ENCODE measurements around the gene CCER1. TPM values are rescaled to one million over a fixed set of nuclear protein-coding genes. Genes with fewer than 3 reads are reported as not detected.

The CCER1 gene
- total RNA-seq, 1 experiment from 2014 or later = not detected

GRCh38 chr12:90964616-90965015 is 9.6 kb upstream of the CCER1 start:
- ChIA-PET CTCF (interaction anchor here (0.6 to 0.7 kb wide), 2 partner anchors 143 to 1643 kb away, joined by 3 read pairs; no protein-coding TSS in a partner anchor), POLR2A (interaction anchor here (0.6 kb wide), 1 partner anchor 372 kb away, joined by 3 read pairs; no protein-coding TSS in a partner anchor)
- intact Hi-C loops (cut with micrococcal nuclease) = no loop called here
- TF ChIP-seq, protein P1, sequence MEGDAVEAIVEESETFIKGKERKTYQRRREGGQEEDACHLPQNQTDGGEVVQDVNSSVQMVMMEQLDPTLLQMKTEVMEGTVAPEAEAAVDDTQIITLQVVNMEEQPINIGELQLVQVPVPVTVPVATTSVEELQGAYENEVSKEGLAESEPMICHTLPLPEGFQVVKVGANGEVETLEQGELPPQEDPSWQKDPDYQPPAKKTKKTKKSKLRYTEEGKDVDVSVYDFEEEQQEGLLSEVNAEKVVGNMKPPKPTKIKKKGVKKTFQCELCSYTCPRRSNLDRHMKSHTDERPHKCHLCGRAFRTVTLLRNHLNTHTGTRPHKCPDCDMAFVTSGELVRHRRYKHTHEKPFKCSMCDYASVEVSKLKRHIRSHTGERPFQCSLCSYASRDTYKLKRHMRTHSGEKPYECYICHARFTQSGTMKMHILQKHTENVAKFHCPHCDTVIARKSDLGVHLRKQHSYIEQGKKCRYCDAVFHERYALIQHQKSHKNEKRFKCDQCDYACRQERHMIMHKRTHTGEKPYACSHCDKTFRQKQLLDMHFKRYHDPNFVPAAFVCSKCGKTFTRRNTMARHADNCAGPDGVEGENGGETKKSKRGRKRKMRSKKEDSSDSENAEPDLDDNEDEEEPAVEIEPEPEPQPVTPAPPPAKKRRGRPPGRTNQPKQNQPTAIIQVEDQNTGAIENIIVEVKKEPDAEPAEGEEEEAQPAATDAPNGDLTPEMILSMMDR (IDR thresholded peaks at IDR 0.05; ENCODE audit: unreplicated experiment) = no peak
- Mint-ChIP-seq H3K4me1 (ENCODE audit: insufficient read depth, unreplicated experiment) (no peaks in the 10 kb centered on the region), H3K9me3 (ENCODE audit: unreplicated experiment) (no peaks in the 10 kb centered on the region), H3K4me3 (ENCODE audit: unreplicated experiment) (no peak overlapping the region), H3K36me3 (ENCODE audit: insufficient read depth, unreplicated experiment) (no peaks in the 10 kb centered on the region), H3K27me3 (ENCODE audit: insufficient read depth, unreplicated experiment) (no peaks in the 10 kb centered on the region), H3K27ac (ENCODE audit: low read depth, unreplicated experiment) (no peak overlapping the region)
- DNase-seq (ENCODE audit: unreplicated experiment) = no peak
- BruUV-seq (replicated peaks) = no TSS peak

- CTCF ChIA-PET = interaction anchor here (0.7 kb wide), 1 partner anchor 144 kb away, joined by 3 read pairs; no protein-coding TSS in a partner anchor
- no TSS peak for BruUV-seq (replicated peaks)
- Mint-ChIP-seq H3K27me3 (ENCODE audit: insufficient read depth, unreplicated experiment) (no peaks in the 10 kb centered on the region), H3K4me3 (ENCODE audit: unreplicated experiment) (no peak overlapping the region), H3K9me3 (ENCODE audit: unreplicated experiment) (no peaks in the 10 kb centered on the region), H3K4me1 (ENCODE audit: insufficient read depth, unreplicated experiment) (no peaks in the 10 kb centered on the region), H3K27ac (ENCODE audit: low read depth, unreplicated experiment) (no peak overlapping the region), H3K36me3 (ENCODE audit: insufficient read depth, unreplicated experiment) (no peaks in the 10 kb centered on the region)
- intact Hi-C loops (cut with micrococcal nuclease) = no loop called here
- POLR2A ChIA-PET = interaction anchor here (0.6 kb wide), 1 partner anchor 373 kb away, joined by 3 read pairs; no protein-coding TSS in a partner anchor
- TF ChIP-seq, protein P1 (IDR thresholded peaks at IDR 0.05; ENCODE audit: unreplicated experiment) = no peak
- no peak for DNase-seq (ENCODE audit: unreplicated experiment)
Measured at GRCh38 chr12:90963946-90964345, 9.0 kb upstream of the CCER1 start.

- no peaks in the 10 kb centered on the region for H3K4me1 Mint-ChIP-seq (ENCODE audit: insufficient read depth, unreplicated experiment)
- H3K27ac Mint-ChIP-seq (ENCODE audit: low read depth, unreplicated experiment) = no peak overlapping the region
- TF ChIP-seq, protein P1 (IDR thresholded peaks at IDR 0.05; ENCODE audit: unreplicated experiment) = no peak
- H3K9me3 Mint-ChIP-seq (ENCODE audit: unreplicated experiment) = no peaks in the 10 kb centered on the region
- intact Hi-C loops (cut with micrococcal nuclease) = no loop called here
- H3K27me3 Mint-ChIP-seq (ENCODE audit: insufficient read depth, unreplicated experiment) = no peaks in the 10 kb centered on the region
- no peak overlapping the region for H3K4me3 Mint-ChIP-seq (ENCODE audit: unreplicated experiment)
- ChIA-PET POLR2A (interaction anchor here (0.7 kb wide), 1 partner anchor 1171 kb away, joined by 3 read pairs; no protein-coding TSS in a partner anchor), CTCF (interaction anchor here (0.6 to 1.2 kb wide), 7 partner anchors 9 to 1942 kb away, joined by 3 to 5 read pairs (median 3); no protein-coding TSS in a partner anchor)
- no TSS peak for BruUV-seq (replicated peaks)
- DNase-seq (ENCODE audit: unreplicated experiment) = no peak
- H3K36me3 Mint-ChIP-seq (ENCODE audit: insufficient read depth, unreplicated experiment) = no peaks in the 10 kb centered on the region
Measured at GRCh38 chr12:90961154-90961553, 6.2 kb upstream of the CCER1 start.

DNA sequence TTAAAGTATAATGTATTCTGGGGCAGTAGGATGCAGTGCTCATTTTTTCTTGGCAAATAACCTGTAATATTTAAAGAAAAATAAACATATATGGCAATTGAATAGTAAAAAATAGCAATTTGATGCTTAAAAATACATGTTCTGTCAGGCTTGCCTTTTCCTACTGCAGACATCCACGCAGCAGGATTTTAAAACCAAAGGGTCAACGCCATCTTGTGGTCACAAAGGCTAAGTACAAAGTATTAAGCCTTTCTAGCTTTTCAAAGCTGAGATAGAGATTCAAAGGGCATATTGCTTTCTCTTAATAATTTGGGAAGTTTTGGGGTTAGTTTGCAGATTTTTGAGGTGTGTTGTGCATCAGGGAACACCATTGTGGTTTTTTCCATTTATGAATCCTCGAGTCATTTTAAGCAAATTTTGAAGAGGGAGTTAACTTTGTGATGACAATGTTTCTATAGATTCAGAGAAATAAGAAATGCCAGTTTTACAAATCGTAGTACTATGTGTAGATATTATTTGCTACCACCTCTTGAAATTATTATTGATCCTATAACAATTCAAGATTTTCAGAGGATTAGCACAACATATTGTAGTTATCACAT is 4.7 kb upstream of the CCER1 start:
- BruUV-seq (replicated peaks) = no TSS peak
- Mint-ChIP-seq H3K4me1 (ENCODE audit: insufficient read depth, unreplicated experiment) (no peaks in the 10 kb centered on the region), H3K27me3 (ENCODE audit: insufficient read depth, unreplicated experiment) (no peaks in the 10 kb centered on the region), H3K9me3 (ENCODE audit: unreplicated experiment) (no peaks in the 10 kb centered on the region), H3K36me3 (ENCODE audit: insufficient read depth, unreplicated experiment) (no peaks in the 10 kb centered on the region), H3K27ac (ENCODE audit: low read depth, unreplicated experiment) (no peak overlapping the region), H3K4me3 (ENCODE audit: unreplicated experiment) (no peak overlapping the region)
- POLR2A ChIA-PET = interaction anchor here (1.2 to 1.3 kb wide), 2 partner anchors 14 to 26 kb away, joined by 3 read pairs; no protein-coding TSS in a partner anchor
- CTCF ChIA-PET = interaction anchor here (0.5 to 3.0 kb wide), 13 partner anchors 8 to 1456 kb away, joined by 3 to 21 read pairs (median 3); no protein-coding TSS in a partner anchor
- peak; percentile 62 for DNase-seq (ENCODE audit: unreplicated experiment)
- intact Hi-C loops (cut with micrococcal nuclease) = loop anchor here (1.0 kb wide), 1 partner anchor 150 kb away; no protein-coding TSS in a partner anchor
- TF ChIP-seq, protein P1 (IDR thresholded peaks at IDR 0.05; ENCODE audit: unreplicated experiment) = peak; percentile 48
